DND-41 (cell line): ENCODE measurements around the gene CCDC185.

ENCODE experiments used
- ATAC-seq: fragments of 200-7000 bp; cut with Tn5 transposase; 3 replicates; pipeline ENCODE4 v1.9.1; 2021; ENCODE audit warnings: low read depth; ENCODE audit not compliant: insufficient read depth
- DNase-seq: peaks from one replicate; pipeline ENCODE4 v3.0.0-alpha.2; 2020
- H2AFZ ChIP-seq: 2 replicates; pipeline ENCODE4 v1.6.0; 2012; ENCODE audit warnings: low read depth, low read length
- H3K27ac ChIP-seq: 2 replicates; pipeline ENCODE4 v1.5.1; 2012; ENCODE audit warnings: low read length, inconsistent platforms
- H3K27me3 ChIP-seq: fragments of 200-600 bp; sonication (generic); 2 replicates; pipeline ENCODE4 v1.6.0; 2012; ENCODE audit warnings: low read length, mild to moderate bottlenecking, inconsistent platforms; ENCODE audit not compliant: insufficient read depth, poor library complexity
- H3K36me3 ChIP-seq: 2 replicates; pipeline ENCODE4 v1.5.1; 2012; ENCODE audit warnings: low read length, inconsistent platforms; ENCODE audit not compliant: insufficient read depth
- H3K4me1 ChIP-seq: 2 replicates; pipeline ENCODE4 v1.5.1; 2012; ENCODE audit warnings: mild to moderate bottlenecking, low read length; ENCODE audit not compliant: insufficient read depth
- H3K4me2 ChIP-seq: 2 replicates; pipeline ENCODE4 v1.6.0; 2012; ENCODE audit warnings: mild to moderate bottlenecking, moderate library complexity, low read length, inconsistent platforms; ENCODE audit not compliant: insufficient read depth
- H3K4me3 ChIP-seq, 2 experiments: fragments of 200-600 bp in 1 of 2; shearing (Covaris generic) in 1 of 2; 2 replicates each; pipeline ENCODE4 v1.5.1; 2012 to 2016; ENCODE audit warnings: inconsistent platforms in 2 of 2, low read length in 2 of 2, mild to moderate bottlenecking in 2 of 2, low read depth in 1 of 2, moderate library complexity in 1 of 2
- H3K79me2 ChIP-seq: 2 replicates; pipeline ENCODE4 v1.6.0; 2012; ENCODE audit warnings: low read length, inconsistent platforms; ENCODE audit not compliant: insufficient read depth
- H3K9ac ChIP-seq: 2 replicates; pipeline ENCODE4 v1.6.0; 2012; ENCODE audit warnings: low read depth, mild to moderate bottlenecking, inconsistent platforms, low read length, moderate library complexity
- H3K9me3 ChIP-seq: 2 replicates; pipeline ENCODE4 v1.5.1; 2012; ENCODE audit warnings: low read length, moderate library complexity, mild to moderate bottlenecking, inconsistent platforms; ENCODE audit not compliant: insufficient read depth, severe bottlenecking
- H4K20me1 ChIP-seq: 2 replicates; pipeline ENCODE4 v1.6.0; 2012; ENCODE audit warnings: low read length; ENCODE audit not compliant: insufficient read depth
- CTCF ChIP-seq: IDR thresholded peaks from 2 replicates; pipeline ENCODE4 v1.5.1; 2012; ENCODE audit warnings: borderline replicate concordance, low read length, moderate library complexity, mild to moderate bottlenecking; ENCODE audit not compliant: poor library complexity, severe bottlenecking; ENCODE audit errors: extremely low read depth
- EZH2 ChIP-seq: IDR thresholded peaks from 3 replicates; pipeline ENCODE4 v1.6.1; 2012; ENCODE audit warnings: borderline replicate concordance, low read depth, mild to moderate bottlenecking, moderate library complexity, low read length, inconsistent platforms; ENCODE audit not compliant: severe bottlenecking

Gene CCDC185

GRCh38 chr1:223345720-223346119 lies 47.5 kb upstream of the CCDC185 start:
- Histone ChIP-seq H3K27ac (no peak overlapping the region), H4K20me1 (no peaks in the 10 kb centered on the region), H3K27me3 (no peaks in the 10 kb centered on the region), H3K4me2 (no peak overlapping the region), H3K9ac (no peak overlapping the region), H3K9me3 (no peaks in the 10 kb centered on the region), H3K4me1 (no peaks in the 10 kb centered on the region), H3K36me3 (no peaks in the 10 kb centered on the region), H2AFZ (no peak overlapping the region), H3K4me3 (no peak overlapping the region), H3K79me2 (no peaks in the 10 kb centered on the region)
- TF ChIP-seq EZH2, result no peak
- TF ChIP-seq CTCF, result no peak
- DNase-seq, result no peak
- no peak for ATAC-seq

GRCh38 chr1:223346311-223346710 lies 46.9 kb upstream of the CCDC185 start:
- Histone ChIP-seq H3K9me3 (no peaks in the 10 kb centered on the region), H2AFZ (no peak overlapping the region), H3K36me3 (no peaks in the 10 kb centered on the region), H3K4me2 (no peak overlapping the region), H3K9ac (no peak overlapping the region), H3K27me3 (no peaks in the 10 kb centered on the region), H4K20me1 (no peaks in the 10 kb centered on the region), H3K4me1 (no peaks in the 10 kb centered on the region), H3K79me2 (no peaks in the 10 kb centered on the region), H3K27ac (no peak overlapping the region), H3K4me3 (no peak overlapping the region)
- DNase-seq (no peak), ATAC-seq (no peak)
- TF ChIP-seq EZH2, result no peak
- no peak for TF ChIP-seq CTCF

GRCh38 chr1:223347583-223347982 lies 45.6 kb upstream of the CCDC185 start:
- ATAC-seq, result no peak
- Histone ChIP-seq H3K9ac (no peak overlapping the region), H3K4me1 (no peaks in the 10 kb centered on the region), H3K36me3 (no peaks in the 10 kb centered on the region), H3K4me3 (no peak overlapping the region), H2AFZ (no peak overlapping the region), H3K27ac (no peak overlapping the region), H4K20me1 (no peaks in the 10 kb centered on the region), H3K4me2 (no peak overlapping the region), H3K9me3 (no peaks in the 10 kb centered on the region), H3K27me3 (no peaks in the 10 kb centered on the region), H3K79me2 (no peaks in the 10 kb centered on the region)
- TF ChIP-seq EZH2 (no peak), CTCF (no peak)
- no peak for DNase-seq

GRCh38 chr1:223348439-223348838 lies 44.8 kb upstream of the CCDC185 start:
- Histone ChIP-seq H3K27ac (no peak overlapping the region), H2AFZ (no peak overlapping the region), H3K9me3 (no peaks in the 10 kb centered on the region), H3K79me2 (no peaks in the 10 kb centered on the region), H3K4me2 (no peak overlapping the region), H3K4me1 (no peaks in the 10 kb centered on the region), H3K36me3 (no peaks in the 10 kb centered on the region), H3K4me3 (no peak overlapping the region), H3K9ac (no peak overlapping the region), H4K20me1 (no peaks in the 10 kb centered on the region), H3K27me3 (no peaks in the 10 kb centered on the region)
- TF ChIP-seq EZH2, result no peak
- TF ChIP-seq CTCF, result no peak
- DNase-seq (no peak), ATAC-seq (no peak)
